Measurements from ENCODE around the gene RABGEF1.
A peak's percentile ranks its signal among the peaks of the same experiment; 100 is the strongest.
"Not testable (repeated sequence)": the region's sequence is repeated elsewhere in the genome, so short reads cannot be mapped to it uniquely, and the experiment has no call there.

The RABGEF1 gene

DNA sequence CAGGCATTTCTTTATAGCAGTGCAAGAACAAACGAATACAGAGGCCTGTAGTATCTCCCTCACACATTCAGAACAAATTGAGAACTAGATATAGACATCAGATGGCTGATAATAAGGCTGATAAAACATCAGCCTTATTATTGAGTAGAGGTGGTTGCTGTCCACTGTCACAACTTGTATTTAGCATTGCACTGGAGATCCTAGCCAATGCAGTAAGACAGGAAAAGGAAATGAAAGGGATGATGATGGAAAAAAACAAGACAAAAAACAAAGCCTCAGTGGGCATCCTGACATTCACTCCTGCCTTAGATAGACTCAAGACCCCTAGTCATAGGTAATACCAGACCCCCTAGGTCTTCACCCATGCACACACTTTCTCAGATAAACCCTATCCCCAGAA, 4.7 kb upstream of the RABGEF1 start:
- DNase-seq: no peak

DNA sequence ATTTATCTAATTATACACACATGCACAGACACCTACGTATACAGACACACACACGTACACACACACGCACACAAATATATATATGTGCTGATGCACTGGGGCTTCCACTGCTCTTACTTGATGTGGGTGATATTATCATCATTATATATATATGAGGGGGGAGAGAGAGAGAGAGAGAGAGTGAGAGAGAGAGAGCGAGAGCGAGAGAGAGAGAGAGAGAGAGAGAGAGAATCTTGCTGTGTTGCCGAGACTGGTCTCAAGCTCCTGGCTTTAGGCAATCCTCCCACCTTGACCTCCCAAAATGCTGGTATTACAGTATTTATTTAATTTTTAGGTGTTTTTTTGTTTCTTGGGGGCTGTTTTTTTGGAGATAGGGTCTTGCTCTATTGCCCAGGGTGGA, 3.6 kb upstream of the RABGEF1 start:
- no peak for DNase-seq

DNA sequence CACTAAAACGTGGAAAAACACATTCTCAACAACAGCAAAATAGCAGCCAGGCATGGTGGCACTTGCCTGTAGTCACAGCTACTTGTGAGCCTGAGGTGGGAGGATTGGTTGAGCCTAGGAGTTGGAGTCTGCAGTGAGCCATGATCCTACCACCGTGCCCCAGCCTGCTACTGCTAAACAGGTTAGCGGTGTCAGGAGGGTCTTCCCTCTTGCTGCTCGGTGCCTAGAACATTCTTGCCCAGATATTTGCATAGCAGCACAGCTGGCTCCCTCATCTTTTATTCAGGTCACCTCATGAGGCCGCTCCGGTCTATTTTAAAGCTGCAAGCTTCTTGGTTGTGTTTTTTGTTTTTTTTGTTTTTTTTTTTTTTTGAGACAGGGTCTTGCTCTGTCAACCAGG, 2.9 kb upstream of the RABGEF1 start:
- DNase-seq: no peak

DNA sequence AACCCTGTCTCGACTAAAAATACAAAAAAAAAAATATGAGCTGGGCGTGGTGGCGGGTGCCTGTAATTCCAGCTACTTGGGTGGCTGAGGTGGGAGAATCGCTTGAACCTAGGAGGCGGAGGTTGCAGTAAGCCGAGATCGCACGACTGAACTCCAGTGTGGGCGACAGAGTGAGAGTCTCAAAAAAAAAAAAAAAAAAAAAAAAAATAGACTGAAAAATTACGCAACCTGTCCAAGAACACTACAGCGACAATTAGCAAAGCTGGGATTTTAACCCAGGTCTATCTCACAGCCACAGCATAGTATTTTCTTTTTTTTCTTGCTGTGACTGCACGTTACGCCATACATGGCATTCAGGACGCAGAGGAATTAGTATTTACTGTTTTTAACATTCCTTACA, 1.1 kb upstream of the RABGEF1 start:
- peak; percentile 27 to 50 (median 41) for DNase-seq

GRCh38 chr7:66739953-66740301, 606 bp upstream of the RABGEF1 start:
- DNase-seq: peak in 1 of 3 donors; percentile 20

- DNase-seq: peak; percentile 70 to 75 (median 71)
These were observed 612 bp downstream of the RABGEF1 start for GRCh38 chr7:66740980-66741709.

DNA sequence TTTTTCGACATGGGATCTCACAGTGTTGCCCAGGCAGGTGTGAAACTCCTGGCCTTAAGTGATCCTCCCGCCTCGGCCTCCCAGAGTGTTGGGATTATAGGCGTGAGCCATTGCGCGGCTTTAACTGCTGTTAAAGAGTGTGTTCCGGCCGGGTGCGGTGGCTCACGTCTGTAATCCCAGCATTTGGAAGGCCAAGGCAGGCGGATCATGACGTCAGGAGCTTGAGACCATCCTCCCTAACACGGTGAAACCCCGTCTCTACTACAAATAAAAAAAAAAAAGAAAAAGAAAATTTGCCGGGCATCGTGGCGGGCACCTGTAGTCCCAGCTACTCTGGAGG, 1.1 kb downstream of the RABGEF1 start:
- no peak for DNase-seq

- DNase-seq: not testable (repeated sequence)
These were observed 1.8 kb downstream of the RABGEF1 start for GRCh38 chr7:66742298-66742697.

- DNase-seq: no peak
These were observed 3.4 kb downstream of the RABGEF1 start for GRCh38 chr7:66743920-66744319.

- no peak for DNase-seq
These were observed 6.9 kb downstream of the RABGEF1 start for GRCh38 chr7:66747385-66747784.

- DNase-seq: no peak
These were observed 7.5 kb downstream of the RABGEF1 start for GRCh38 chr7:66747881-66748511.

DNA sequence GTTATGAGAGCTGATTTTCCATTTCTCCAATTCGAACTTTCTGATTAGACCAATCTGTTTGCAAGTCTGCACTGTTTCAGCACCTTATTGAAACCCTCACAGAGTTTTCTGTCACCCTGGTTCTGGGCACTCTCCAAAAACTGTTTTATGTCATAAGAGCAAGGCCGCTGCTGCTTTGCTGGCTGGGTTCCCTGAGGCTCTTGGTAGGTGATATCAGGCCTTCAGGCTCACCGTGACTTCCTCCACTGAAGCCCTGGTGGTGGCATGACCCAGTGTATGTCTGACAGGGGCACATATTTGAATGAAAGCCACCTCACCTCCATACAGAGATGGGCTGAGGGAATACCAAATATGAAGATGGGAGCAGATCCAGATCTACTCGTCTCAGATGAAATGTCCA, 8.3 kb downstream of the RABGEF1 start:
- no peak for DNase-seq

DNA sequence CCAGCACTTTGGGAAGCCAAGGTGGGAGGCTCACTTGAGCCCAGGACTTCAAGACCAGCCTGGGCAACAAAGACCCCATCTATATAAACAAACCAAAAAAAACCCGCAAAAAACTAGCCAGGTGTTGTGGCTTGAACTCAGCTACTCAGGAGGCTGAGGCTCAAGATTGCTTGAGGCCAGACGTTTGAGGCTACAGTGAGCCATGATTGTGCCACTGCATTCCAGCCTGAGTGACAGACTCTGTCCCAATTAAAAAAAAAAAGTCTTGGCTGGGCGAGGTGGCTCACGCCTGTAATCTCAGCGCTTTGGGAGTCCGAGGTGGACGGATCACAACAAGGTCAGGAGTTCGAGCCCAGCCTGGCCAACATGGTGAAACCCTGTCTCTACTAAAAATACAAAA, 11.4 kb downstream of the RABGEF1 start:
- DNase-seq: no peak

DNA sequence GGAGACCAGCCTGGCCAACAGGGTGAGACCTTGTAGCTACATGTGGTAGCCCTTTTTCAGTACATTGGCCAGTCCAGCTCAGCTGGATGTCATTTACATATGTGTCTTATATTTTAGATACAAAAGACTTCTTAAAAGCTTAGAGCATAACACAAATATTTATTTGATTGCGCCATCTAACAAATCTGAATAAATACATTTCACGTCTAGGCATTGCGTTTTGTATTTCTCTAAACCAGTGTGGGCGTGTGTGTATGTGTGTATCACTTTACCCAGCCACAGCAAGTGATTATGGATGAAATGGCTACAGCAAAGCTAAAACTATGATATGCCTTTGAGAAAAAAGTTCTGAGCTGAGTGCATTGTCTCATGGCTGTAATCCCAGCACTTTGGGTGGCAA, 14.0 kb downstream of the RABGEF1 start:
- no peak for DNase-seq

GRCh38 chr7:66755059-66755458, 14.5 kb downstream of the RABGEF1 start:
- DNase-seq: not testable (repeated sequence)

GRCh38 chr7:66756227-66756626, 15.7 kb downstream of the RABGEF1 start:
- DNase-seq: not testable (repeated sequence)

- peak in 2 of 3 donors; percentile 52 to 55 for DNase-seq
These were observed 16.4 kb downstream of the RABGEF1 start for GRCh38 chr7:66756889-66757288.

- no peak for DNase-seq
These were observed 17.4 kb downstream of the RABGEF1 start for GRCh38 chr7:66757939-66758338.

- DNase-seq: peak; percentile 91 to 97 (median 95)
These were observed 18.6 kb downstream of the RABGEF1 start for GRCh38 chr7:66758950-66759628.

DNA sequence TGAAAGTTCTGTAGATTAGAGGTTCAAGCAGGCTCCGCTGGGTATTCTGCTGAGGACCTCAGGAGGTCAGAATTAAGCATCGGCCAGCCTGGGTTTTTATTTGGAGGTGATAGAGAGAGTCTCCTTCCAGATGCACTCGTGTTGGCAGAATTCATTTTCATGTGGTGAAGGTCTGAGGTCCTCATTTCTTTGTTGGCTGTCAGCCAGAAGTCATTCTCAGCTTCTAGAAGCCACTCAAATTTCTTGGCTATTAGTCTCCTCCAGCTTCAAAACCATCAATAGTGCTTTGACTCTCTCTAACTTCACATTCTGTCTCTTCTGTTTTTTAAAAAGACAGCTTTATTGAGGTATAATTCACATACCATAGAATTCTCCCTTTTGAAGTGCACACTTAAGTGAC, 22.6 kb downstream of the RABGEF1 start:
- DNase-seq: not testable (repeated sequence)

- peak; percentile 24 to 57 (median 38) for DNase-seq
These were observed 23.3 kb downstream of the RABGEF1 start for GRCh38 chr7:66763633-66764355.

GRCh38 chr7:66764905-66765304, 24.4 kb downstream of the RABGEF1 start:
- not testable (repeated sequence) for DNase-seq

- DNase-seq: not testable (repeated sequence)
These were observed 24.9 kb downstream of the RABGEF1 start for GRCh38 chr7:66765322-66766025.
